Activated CD4-positive, CD25-positive, alpha-beta regulatory T cell treated with anti-CD3 and anti-CD28 coated beads, Interleukin-2, amount 50 U/mL, for 72 hours (primary cell): ENCODE results near the gene LYRM9.
"Not testable (repeated sequence)": the region's sequence is repeated elsewhere in the genome, so short reads cannot be mapped to it uniquely, and the experiment has no call there.

Source experiments
- DNase-seq: peaks from one replicate; pipeline ENCODE4 v3.0.0; 2021

The LYRM9 gene

DNA sequence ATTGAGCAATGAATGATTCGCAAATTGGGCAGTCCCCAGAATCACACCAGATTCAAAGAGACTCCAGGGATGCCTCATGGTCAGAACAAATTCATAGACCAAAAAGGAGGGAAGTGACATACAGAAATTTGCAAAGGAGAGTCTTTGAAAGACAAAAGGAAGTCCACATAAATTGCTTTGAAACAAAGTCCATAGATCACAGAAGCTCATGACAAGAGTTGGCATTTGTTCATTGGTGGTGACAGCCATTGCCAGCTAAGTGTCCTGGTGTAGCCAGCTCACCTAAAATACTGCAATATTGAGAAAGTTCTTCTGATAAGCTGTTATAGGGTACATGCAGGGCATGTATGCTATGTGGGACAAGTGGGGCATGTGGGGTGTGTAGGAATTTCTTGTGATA is 55.4 kb downstream of the LYRM9 start:
- DNase-seq, result not testable (repeated sequence)

DNA sequence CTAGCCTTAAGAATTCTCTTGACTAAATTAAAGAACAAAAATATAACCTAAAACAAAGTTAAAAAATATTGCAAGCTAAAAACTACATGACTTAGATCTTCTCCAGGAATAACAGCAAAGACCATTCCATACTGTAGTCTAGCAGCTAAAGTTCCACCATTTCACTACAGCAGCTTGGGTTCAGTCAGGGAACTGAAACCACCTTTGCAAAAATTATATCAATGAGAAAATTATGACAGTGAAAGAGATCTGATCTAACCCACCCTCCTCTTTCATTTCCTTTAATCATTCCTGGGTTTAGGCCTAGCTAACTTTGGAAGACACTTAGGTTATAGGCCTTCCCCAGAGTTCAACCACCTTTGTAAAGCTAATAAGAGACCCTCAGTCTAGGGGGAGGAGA is 56.5 kb downstream of the LYRM9 start:
- no peak for DNase-seq

DNA sequence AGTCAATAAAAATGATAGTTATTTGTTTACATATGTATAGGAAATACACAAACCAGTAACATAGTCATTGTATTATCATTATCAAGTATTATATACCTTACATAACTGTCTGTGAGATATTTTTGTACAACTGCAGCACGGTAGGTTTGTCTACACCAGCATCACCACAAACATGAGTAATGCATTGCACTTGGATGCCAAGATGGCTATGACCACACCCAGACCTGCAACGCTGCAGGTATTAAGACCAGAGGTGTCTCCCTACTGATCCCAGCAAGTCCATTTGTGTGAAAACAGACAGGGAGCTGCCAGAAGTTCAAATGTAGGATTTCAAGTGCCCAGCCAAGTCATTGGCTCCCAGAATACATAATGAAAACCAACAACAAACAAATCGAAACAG is 58.6 kb downstream of the LYRM9 start:
- DNase-seq, result no peak

DNA sequence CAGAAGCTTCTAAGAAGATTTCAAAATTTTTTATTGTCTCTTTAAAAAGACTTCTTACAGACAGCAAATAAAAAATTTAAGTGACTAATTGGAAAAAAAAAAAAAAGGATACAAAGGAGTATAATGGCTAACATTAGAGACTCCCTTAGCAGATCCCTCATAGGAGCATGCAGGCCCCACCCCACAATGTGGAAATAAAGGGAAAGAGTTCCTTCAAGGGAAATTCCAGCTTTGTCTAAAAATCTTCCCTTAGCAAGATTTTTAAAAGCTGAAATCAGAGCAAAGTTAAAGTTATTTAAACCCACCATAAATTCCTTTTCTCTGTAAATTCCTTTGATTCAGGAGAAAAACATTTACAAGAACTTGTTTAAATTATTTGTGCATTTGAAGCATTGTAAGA is 60.3 kb downstream of the LYRM9 start:
- DNase-seq, result no peak

DNA sequence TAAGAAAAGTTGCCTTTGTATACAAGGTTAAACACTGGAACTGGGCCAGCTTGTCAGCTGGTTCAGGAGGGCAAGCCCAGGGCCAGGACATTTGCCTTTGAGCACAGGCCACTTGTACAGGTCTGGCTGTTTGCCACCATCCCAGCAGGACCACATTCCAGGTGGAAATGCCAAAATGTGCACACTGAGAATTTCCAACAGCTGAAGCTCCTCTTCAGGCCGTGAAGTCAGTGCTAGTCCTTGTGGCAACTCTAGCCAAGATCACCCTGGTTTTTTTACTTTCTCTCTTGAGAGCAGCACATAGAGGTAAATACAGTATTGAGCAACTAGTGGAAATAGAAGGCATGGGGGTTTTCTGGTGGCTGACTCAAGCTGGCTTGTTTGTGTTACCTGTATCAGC is 63.3 kb downstream of the LYRM9 start:
- not testable (repeated sequence) for DNase-seq

DNA sequence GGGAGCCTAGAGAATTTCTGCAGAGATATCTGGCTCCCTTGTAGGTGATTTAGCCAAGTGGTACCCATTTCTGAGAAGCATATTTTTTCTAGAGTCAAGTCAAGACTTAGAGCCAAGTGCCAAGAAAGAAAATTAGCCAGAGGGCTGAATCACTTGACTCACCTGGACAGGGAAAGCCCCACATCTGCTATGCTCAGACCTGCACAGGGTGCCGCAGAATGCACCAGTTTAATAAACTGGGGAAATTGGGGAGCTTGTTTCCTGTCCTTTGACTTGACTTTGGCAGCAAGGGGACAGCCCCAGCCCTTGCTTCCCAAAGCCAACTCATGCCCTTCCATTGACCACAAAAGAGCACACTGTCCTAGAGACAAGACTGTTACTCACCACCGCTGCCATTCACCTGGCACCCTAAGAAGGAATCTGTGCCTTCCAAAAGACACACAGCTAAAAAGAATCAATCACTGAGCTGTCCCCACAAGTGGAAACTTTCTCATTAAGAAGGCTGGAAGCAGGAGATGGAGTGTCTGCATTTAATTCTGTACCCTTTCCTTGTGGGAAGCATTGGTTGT is 63.9 kb downstream of the LYRM9 start:
- DNase-seq, result not testable (repeated sequence)
